ENCODE data around the gene KCNQ1.

- no peak for TF ChIP-seq CTCF (IDR thresholded peaks at IDR 0.05)
- no peak for TF ChIP-seq POLR2A (IDR thresholded peaks at IDR 0.05)
Observed at GRCh38 chr11:2550606-2550970, 105.8 kb downstream of the KCNQ1 start.

Measured in sigmoid colon (tissue), 3 donors.